MM.1S (cell line): ENCODE results near the gene LRRC10B.

Experiments used
- EZH2phosphoT487 ChIP-seq: fragments of 300-600 bp; sonication (generic); IDR thresholded peaks from 2 replicates; pipeline ENCODE4 v1.6.1; 2018; ENCODE audit warnings: antibody characterized with exemption, low read length
- TF ChIP-seq, protein P1 (sequence below): fragments of 300-600 bp; sonication (generic); IDR thresholded peaks from 2 replicates; pipeline ENCODE4 v1.5.1; 2016; ENCODE audit warnings: antibody characterized with exemption, low read length, mixed read lengths

DNA sequence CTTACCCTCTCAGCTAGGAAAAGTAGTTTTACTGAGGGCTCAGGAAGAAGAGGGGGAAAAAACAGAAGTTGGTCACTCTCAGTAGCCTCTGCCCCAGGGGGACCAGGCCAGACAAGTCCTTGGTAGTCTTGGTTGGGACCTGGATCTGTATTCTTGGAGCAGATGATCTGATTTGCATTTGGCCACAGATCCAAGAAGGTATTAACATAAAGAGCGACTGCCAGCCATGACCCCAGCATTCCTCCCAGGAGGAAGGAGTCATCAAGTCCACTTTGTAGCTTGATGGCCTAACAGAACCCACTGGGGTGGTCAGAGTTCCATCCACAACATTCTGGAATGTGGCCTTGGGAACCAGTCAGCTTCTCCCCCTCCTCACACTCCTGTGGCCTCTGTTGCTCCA lies 6.0 kb upstream of the LRRC10B start:
- TF ChIP-seq, protein P1, sequence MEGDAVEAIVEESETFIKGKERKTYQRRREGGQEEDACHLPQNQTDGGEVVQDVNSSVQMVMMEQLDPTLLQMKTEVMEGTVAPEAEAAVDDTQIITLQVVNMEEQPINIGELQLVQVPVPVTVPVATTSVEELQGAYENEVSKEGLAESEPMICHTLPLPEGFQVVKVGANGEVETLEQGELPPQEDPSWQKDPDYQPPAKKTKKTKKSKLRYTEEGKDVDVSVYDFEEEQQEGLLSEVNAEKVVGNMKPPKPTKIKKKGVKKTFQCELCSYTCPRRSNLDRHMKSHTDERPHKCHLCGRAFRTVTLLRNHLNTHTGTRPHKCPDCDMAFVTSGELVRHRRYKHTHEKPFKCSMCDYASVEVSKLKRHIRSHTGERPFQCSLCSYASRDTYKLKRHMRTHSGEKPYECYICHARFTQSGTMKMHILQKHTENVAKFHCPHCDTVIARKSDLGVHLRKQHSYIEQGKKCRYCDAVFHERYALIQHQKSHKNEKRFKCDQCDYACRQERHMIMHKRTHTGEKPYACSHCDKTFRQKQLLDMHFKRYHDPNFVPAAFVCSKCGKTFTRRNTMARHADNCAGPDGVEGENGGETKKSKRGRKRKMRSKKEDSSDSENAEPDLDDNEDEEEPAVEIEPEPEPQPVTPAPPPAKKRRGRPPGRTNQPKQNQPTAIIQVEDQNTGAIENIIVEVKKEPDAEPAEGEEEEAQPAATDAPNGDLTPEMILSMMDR = no peak
- no peak for TF ChIP-seq EZH2phosphoT487
